ENCODE measurements around the gene ARHGAP18.
A peak's percentile ranks its signal among the peaks of the same experiment; 100 is the strongest.

ARHGAP18 gene

DNA sequence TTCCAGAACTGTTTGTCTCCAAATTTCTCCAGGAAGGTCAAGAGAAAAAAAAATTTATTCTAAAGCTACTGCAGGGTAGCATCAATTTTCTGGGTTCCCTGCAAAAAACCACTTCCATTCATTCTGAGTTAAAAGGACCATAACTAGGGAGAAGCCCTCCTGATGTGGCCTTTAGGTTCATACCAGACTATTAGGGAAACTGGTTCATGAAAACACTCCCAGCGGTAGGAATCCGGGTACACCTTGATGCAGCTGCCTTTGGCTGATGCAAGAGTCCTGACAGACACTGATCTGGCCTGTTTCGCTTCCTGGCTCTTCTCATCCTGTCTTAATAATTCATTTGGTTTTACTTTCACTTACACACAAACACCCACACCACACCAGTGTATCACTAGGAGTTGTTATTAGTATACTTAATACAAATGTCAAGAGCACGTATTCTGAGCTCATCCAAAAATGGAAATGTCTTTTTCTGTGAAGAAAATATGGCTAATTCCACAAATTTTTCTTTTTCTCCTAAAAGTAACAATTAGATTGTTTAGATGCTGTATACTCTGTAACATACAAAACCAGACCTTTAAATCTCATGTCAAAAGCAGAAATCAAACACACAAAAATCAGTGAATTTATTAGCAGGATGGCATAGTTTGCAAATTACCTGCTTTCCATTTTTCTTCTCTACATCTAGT, 38.4 kb upstream of the ARHGAP18 start:
- Histone ChIP-seq H3K27ac (peak overlapping the region; percentile 29 to 94 (median 91); a peak in 20 of 22 replicates), H3K4me3 (peak overlapping the region in 8 of 10 experiments; percentile 8 to 50 (median 27); a peak in 9 of 20 replicates), H3K4me2 (peak overlapping the region; percentile 79 to 94 (median 85)), H3K9me3 (replicated peaks in 1 of 11) (no peaks in the 10 kb centered on the region), H3K27me3 (no peaks in the 10 kb centered on the region), H4K20me1 (no peaks in the 10 kb centered on the region), H3K4me1 (peaks cover 54 to 81% (median 72%) of the 10 kb centered on the region in 10 experiments), H3K9ac (peak overlapping the region; percentile 8 to 79 (median 75); a peak in 20 of 22 replicates), H3K36me3 (no peaks in the 10 kb centered on the region)
- peak in 4 of 11 experiments; percentile 22 to 67 (median 54); a peak in 7 of 22 replicates for TF ChIP-seq Cebpa-rat (IDR thresholded peaks at IDR 0.05)

DNA sequence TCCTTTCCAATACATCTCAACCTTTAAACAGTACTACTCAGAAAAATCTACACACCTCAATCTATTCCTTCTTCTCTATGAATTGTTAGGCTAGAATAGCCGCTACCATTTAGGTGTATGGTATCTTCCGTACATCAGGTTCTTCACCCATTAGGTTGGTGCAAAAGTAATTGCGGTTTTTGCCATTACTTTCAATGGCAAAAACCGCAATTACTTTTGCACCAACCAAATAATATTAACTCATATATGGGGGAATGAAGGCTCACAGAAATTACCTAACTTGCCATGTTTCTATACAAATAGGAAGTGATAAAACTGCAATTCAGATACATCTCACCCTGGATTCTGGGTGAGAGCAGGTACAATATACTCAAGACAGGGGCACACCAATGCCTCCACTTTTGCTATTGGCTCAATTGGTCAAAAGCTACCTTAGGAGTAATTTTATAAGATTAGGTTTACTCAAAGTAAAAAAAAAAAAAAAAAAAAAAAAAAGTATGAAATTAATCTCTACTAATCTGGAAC, 37.7 kb upstream of the ARHGAP18 start:
- peak overlapping the region in 10 of 11 experiments; percentile 62 to 94 (median 91); a peak in 19 of 22 replicates for H3K27ac ChIP-seq
- H3K4me1 ChIP-seq: peaks cover 54 to 75% (median 66%) of the 10 kb centered on the region in 10 experiments
- H3K36me3 ChIP-seq: no peaks in the 10 kb centered on the region
- peak overlapping the region in 8 of 11 experiments; percentile 70 to 79 (median 76); a peak in 11 of 22 replicates for H3K9ac ChIP-seq
- H3K9me3 ChIP-seq (replicated peaks in 1 of 11): no peaks in the 10 kb centered on the region
- no peak for TF ChIP-seq Cebpa-rat (IDR thresholded peaks at IDR 0.05)
- H4K20me1 ChIP-seq: no peaks in the 10 kb centered on the region
- H3K4me2 ChIP-seq: peak overlapping the region; percentile 79 to 94 (median 85); a peak in 20 of 22 replicates
- no peaks in the 10 kb centered on the region for H3K27me3 ChIP-seq
- H3K4me3 ChIP-seq: no peak overlapping the region

DNA sequence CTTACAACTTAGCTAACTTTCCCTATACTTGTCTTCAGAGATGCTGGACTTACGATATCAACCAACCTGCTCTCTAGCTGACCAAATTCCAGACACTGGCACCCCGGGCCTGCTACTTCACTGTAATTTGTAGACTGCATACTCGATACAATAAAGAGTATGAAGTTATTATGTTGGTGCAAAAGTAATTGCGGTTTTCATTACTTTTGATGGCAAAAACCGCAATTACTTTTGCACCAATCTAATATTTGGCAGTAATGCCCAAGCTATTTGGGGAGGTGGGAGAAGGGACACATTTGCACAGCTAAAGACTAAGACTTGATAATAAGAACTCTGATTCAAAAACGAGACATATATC, 34.9 kb upstream of the ARHGAP18 start:
- peaks cover 34 to 47% (median 39%) of the 10 kb centered on the region in 10 experiments for H3K4me1 ChIP-seq
- H3K36me3 ChIP-seq: no peaks in the 10 kb centered on the region
- TF ChIP-seq Cebpa-rat (IDR thresholded peaks at IDR 0.05): no peak
- no peak overlapping the region for H3K9ac ChIP-seq
- H3K9me3 ChIP-seq (replicated peaks in 1 of 11): no peaks in the 10 kb centered on the region
- H3K4me3 ChIP-seq: no peak overlapping the region
- H3K27me3 ChIP-seq: no peaks in the 10 kb centered on the region
- peak overlapping the region in 7 of 11 experiments; percentile 4 to 33 (median 14); a peak in 7 of 22 replicates for H3K27ac ChIP-seq
- H4K20me1 ChIP-seq: no peaks in the 10 kb centered on the region
- peak overlapping the region; percentile 31 to 77 (median 60) for H3K4me2 ChIP-seq

DNA sequence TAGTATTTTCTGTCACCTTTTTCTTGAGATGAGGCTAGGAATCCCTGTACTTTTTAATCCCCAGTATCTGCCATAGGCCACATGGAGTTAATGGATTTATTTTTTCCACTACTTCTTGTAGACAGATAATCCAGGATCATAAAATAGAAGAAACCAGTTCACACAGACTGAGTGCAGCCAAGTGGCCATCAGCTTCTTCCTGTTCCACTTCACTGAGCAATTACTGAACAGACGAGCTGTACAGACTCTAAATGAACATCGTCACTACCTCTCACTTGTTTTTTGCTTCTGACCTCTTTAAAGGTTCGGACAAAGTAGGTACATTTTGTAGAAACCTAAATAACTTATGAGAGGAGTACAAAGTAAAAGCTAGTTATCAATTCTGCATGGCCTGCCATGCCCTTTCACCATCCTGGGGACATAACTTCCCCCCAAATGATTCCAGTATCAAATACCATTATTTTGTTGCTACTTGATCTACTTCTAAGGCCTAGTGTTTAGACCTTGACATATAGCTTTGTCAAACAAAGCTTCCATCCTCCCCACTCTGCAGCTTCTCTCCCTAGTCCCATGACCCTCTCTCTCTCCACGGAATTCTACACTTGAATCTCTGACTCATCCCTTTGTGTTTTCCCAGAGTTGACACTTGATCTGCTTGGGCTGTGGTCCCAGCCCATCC, 34.4 kb upstream of the ARHGAP18 start:
- peaks cover 30 to 42% (median 34%) of the 10 kb centered on the region in 10 experiments for H3K4me1 ChIP-seq
- H3K9ac ChIP-seq: no peak overlapping the region
- H3K9me3 ChIP-seq (replicated peaks in 1 of 11): no peaks in the 10 kb centered on the region
- no peak overlapping the region for H3K4me3 ChIP-seq
- no peak for TF ChIP-seq Cebpa-rat (IDR thresholded peaks at IDR 0.05)
- no peaks in the 10 kb centered on the region for H4K20me1 ChIP-seq
- peak overlapping the region in 9 of 11 experiments; percentile 1 to 33 (median 12); a peak in 10 of 22 replicates for H3K27ac ChIP-seq
- peak overlapping the region; percentile 31 to 77 (median 60) for H3K4me2 ChIP-seq
- H3K27me3 ChIP-seq: no peaks in the 10 kb centered on the region
- H3K36me3 ChIP-seq: no peaks in the 10 kb centered on the region

DNA sequence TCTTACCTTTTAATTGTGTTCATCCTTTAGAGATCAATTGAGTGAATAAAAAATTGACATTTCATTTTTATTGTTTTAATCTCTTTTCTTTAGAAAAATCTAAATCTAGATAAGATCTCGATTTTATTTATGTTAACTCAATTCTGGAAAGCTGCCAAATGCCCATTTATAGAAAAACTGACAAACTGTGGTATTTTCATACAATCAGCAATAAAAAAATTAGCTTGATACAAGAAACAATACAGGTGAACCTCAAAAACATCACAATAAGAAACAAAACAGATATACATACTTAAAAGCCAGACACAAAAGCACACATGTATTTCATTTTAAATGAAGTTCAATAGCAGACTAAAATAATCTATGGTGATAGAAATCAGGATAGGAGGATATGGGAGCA, 30.0 kb upstream of the ARHGAP18 start:
- peaks cover 13 to 20% (median 17%) of the 10 kb centered on the region in 10 experiments for H3K4me1 ChIP-seq
- H3K4me2 ChIP-seq: no peak overlapping the region
- H3K9ac ChIP-seq: no peak overlapping the region
- no peak for TF ChIP-seq Cebpa-rat (IDR thresholded peaks at IDR 0.05)
- H3K36me3 ChIP-seq: no peaks in the 10 kb centered on the region
- no peak overlapping the region for H3K4me3 ChIP-seq
- no peaks in the 10 kb centered on the region for H4K20me1 ChIP-seq
- H3K27ac ChIP-seq: no peak overlapping the region
- H3K9me3 ChIP-seq (replicated peaks in 1 of 11): no peaks in the 10 kb centered on the region
- no peaks in the 10 kb centered on the region for H3K27me3 ChIP-seq

DNA sequence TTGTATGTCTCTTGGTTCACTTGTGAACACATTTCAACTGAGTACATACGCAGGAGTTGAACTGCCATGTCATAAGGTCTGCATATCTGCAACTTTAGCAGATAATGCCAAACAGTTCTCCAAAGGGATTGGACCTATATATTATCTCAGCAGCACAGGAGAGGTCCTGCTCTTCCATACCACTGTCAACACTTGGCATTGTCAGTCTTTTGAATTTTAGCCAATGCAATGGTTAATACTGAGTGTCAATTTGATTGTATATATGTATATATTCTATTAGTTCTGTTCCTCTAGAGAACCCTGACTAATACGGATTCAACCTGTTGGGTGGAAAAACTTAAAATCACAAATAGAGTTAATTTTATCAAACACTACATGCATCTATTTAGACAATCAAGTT, 26.1 kb upstream of the ARHGAP18 start:
- Histone ChIP-seq H3K4me1 (peaks cover 0 to 2% (median 0%) of the 10 kb centered on the region in 10 experiments; a peak in 1 of 20 replicates), H3K27me3 (no peaks in the 10 kb centered on the region), H3K4me2 (no peak overlapping the region), H4K20me1 (no peaks in the 10 kb centered on the region), H3K27ac (no peak overlapping the region), H3K9ac (no peak overlapping the region), H3K9me3 (replicated peaks in 1 of 11) (no peaks in the 10 kb centered on the region), H3K4me3 (no peak overlapping the region), H3K36me3 (no peaks in the 10 kb centered on the region)
- TF ChIP-seq Cebpa-rat (IDR thresholded peaks at IDR 0.05): no peak

DNA sequence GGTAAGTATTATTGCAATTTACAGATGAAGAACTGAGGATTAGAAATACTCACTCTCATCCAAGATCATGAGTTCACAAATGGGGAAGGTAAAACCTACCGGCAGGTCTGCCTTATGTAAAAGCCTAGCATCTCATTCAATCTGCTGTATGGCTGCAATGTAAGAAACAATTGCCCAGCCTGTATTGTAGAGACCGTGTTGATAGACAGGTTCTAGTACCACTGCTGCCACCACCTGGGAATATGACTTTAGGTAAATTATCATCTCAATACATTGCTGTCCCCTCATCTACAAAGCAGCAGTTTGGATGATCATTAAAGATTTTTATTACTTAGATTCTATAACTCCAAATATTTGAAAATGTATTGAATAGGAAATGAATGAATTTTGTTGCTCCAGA, 23.3 kb upstream of the ARHGAP18 start:
- Histone ChIP-seq H4K20me1 (no peaks in the 10 kb centered on the region), H3K4me2 (no peak overlapping the region), H3K27me3 (no peaks in the 10 kb centered on the region), H3K9me3 (replicated peaks in 1 of 11) (no peaks in the 10 kb centered on the region), H3K4me1 (peaks cover 0 to 30% (median 0%) of the 10 kb centered on the region in 10 experiments; a peak in 6 of 20 replicates), H3K27ac (no peak overlapping the region), H3K36me3 (no peaks in the 10 kb centered on the region), H3K9ac (no peak overlapping the region), H3K4me3 (no peak overlapping the region)
- TF ChIP-seq Cebpa-rat (IDR thresholded peaks at IDR 0.05): no peak

DNA sequence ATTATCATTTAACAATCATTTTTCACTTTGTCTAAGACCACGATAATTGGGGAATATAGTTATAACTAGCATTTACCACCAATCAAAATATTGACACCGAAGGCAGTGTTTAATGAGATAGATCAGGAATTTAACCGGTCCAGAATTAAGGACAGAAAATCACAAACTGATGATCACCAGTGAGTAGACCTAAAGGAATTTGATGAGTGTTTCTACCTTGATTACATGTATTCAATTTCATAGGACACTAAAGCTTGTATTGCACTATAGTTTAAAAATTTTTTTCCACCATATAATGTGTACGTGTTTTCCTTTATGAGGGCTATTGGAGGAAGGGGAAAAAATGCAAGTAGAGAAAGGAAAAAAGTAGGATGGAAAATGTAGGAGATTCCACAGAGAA, 22.6 kb upstream of the ARHGAP18 start:
- Histone ChIP-seq H3K9me3 (replicated peaks in 1 of 11) (no peaks in the 10 kb centered on the region), H3K4me3 (no peak overlapping the region), H3K36me3 (no peaks in the 10 kb centered on the region), H3K4me1 (peaks cover 0 to 30% (median 0%) of the 10 kb centered on the region in 10 experiments; a peak in 6 of 20 replicates), H3K27me3 (no peaks in the 10 kb centered on the region), H3K4me2 (no peak overlapping the region), H4K20me1 (no peaks in the 10 kb centered on the region), H3K9ac (no peak overlapping the region), H3K27ac (no peak overlapping the region)
- TF ChIP-seq Cebpa-rat (IDR thresholded peaks at IDR 0.05): no peak

DNA sequence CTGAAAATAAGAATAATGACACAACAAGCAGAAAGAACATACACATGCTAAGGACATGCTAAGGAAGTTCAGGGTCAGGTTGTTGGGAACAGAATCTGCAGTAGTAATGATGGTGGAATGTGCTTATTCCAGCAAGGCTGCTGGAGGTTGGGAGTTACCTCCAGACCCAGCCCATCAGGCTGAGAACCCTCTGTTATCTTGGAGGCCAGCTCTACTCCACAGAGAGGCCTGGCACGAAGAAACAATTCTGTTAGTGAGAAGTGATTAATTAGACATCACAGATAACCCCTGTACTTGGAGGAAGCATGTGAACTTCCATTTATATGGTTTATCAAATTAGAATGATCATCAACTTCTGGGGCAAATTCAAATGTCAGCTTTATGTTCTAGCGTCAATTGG, 22.1 kb upstream of the ARHGAP18 start:
- no peaks in the 10 kb centered on the region for H3K9me3 ChIP-seq (replicated peaks in 1 of 11)
- peaks cover 0 to 30% (median 0%) of the 10 kb centered on the region in 10 experiments; a peak in 6 of 20 replicates for H3K4me1 ChIP-seq
- no peak for TF ChIP-seq Cebpa-rat (IDR thresholded peaks at IDR 0.05)
- H4K20me1 ChIP-seq: no peaks in the 10 kb centered on the region
- no peaks in the 10 kb centered on the region for H3K27me3 ChIP-seq
- peak overlapping the region in 1 of 11 experiments; percentile 36; a peak in 1 of 22 replicates for H3K27ac ChIP-seq
- no peak overlapping the region for H3K4me2 ChIP-seq
- no peaks in the 10 kb centered on the region for H3K36me3 ChIP-seq
- H3K4me3 ChIP-seq: no peak overlapping the region
- H3K9ac ChIP-seq: no peak overlapping the region

Measured in BLaER1 treated with 17β-estradiol and CSF1 and Interleukin-3, amounts not matched to agents 10 nM and 100 nM (cell line).